Spleen (tissue), 7 donors: ENCODE measurements around the gene FOXO6.

Experiments
- POLR2A ChIP-seq, 3 donors: fragments of 450-650 bp; IDR thresholded peaks; one replicate each; pipeline ENCODE4 v1.5.1; 2017; ENCODE audit warnings: antibody characterized with exemption in 3 of 3, mild to moderate bottlenecking in 1 of 3
- POLR2AphosphoS5 ChIP-seq, 3 donors: sonication (generic); formaldehyde crosslinking; IDR thresholded peaks; one replicate each; pipeline ENCODE4 v1.5.1; 2017; ENCODE audit warnings: antibody characterized with exemption in 3 of 3
- TF ChIP-seq, protein P1 (sequence below), 11 experiments: fragments of 200-600 bp in 7 of 11; fragments of 450-650 bp in 4 of 11; sonication (generic) in 4 of 11; IDR thresholded peaks in 8 of 11; conservative IDR thresholded peaks in 3 of 11; 1 replicate in 7 of 11; 2 replicates in 4 of 11; pipeline versions ENCODE4 v1.4.0 to v1.8.0; 2016 to 2021; ENCODE audit warnings: antibody characterized with exemption in 11 of 11, inconsistent platforms in 4 of 11, mild to moderate bottlenecking in 1 of 11
- donor health status: DM: no; HTN: no; CAD: no; lungs with moderate emphysema.
- donor health status: DM: no; HTN: no; CAD: no.
- donor health status: DM: no; HTN: no; CAD: no.

DNA sequence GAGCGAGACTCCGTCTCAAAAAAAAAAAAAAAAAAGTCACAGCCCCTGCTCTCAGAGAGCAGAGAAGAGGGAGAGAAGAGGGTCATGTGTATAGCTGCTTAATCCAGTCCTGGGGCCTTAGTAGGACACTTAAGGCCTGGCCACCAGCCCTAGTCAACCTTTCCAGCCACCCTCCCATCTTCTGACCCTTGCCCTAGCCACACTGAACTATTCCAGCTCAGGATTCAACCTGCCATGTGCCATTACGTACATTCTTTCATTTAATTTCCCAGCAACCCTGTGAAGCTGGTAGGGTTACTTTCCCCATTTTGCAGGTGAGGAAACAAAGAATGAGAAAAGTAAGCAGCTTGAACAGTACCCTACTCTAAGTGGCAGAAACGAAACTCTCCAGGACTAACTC lies 9.0 kb downstream of the FOXO6 start:
- TF ChIP-seq, protein P1, sequence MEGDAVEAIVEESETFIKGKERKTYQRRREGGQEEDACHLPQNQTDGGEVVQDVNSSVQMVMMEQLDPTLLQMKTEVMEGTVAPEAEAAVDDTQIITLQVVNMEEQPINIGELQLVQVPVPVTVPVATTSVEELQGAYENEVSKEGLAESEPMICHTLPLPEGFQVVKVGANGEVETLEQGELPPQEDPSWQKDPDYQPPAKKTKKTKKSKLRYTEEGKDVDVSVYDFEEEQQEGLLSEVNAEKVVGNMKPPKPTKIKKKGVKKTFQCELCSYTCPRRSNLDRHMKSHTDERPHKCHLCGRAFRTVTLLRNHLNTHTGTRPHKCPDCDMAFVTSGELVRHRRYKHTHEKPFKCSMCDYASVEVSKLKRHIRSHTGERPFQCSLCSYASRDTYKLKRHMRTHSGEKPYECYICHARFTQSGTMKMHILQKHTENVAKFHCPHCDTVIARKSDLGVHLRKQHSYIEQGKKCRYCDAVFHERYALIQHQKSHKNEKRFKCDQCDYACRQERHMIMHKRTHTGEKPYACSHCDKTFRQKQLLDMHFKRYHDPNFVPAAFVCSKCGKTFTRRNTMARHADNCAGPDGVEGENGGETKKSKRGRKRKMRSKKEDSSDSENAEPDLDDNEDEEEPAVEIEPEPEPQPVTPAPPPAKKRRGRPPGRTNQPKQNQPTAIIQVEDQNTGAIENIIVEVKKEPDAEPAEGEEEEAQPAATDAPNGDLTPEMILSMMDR (IDR thresholded peaks at IDR 0.05 in 8 of 11, conservative IDR thresholded peaks at IDR 0.05 in 3 of 11): no peak
- no peak for TF ChIP-seq POLR2AphosphoS5 (IDR thresholded peaks at IDR 0.05)
- no peak for TF ChIP-seq POLR2A (IDR thresholded peaks at IDR 0.05)
